COR-L47 (cell line): ENCODE measurements around the gene GALK1.
"Not testable (repeated sequence)": the region's sequence is repeated elsewhere in the genome, so short reads cannot be mapped to it uniquely, and the experiment has no call there.

Experiments used
- DNase-seq: peaks from one replicate; lab custom pipeline; 2025; lab: John Stamatoyannopoulos, UW

The GALK1 gene

DNA sequence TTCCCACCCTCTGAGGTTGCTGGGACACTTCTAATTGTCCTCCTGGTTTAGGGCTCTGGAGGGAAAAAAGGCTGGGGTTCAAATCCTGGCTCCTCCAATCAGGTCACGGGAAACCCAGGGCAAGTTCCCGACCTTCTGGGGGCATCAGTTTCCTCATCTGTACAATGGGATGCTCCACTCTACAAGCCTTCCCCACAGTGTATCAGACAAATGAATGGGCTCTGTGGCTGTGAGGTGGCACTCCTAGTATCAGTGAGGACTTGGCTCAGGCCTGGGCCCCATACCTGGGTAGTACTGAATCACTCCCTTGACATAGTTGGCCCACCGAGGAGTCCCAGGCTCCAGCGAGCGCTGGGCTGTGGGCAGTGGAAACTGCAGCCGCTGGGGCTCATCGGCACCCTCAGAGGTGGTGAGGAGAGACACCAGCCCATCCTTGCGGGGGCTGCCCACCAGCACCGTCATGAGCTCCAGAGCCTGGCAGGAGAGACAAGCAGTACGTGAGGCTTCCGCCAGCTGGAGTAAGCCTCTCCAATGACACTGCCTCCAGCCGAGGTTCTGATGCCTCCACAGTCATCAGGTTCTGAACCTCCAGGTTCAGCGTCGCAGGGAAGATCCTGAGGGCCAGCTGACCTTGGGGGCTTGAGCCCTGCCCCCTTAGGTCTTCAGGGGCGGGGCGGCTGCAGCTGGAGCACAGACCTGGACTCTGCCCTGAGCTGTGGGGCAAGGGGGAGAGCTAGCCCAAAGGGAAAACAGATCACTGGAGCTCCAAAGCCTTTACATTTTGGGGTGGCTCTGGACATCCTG, 1.2 kb downstream of the GALK1 start:
- no peak for DNase-seq

DNA sequence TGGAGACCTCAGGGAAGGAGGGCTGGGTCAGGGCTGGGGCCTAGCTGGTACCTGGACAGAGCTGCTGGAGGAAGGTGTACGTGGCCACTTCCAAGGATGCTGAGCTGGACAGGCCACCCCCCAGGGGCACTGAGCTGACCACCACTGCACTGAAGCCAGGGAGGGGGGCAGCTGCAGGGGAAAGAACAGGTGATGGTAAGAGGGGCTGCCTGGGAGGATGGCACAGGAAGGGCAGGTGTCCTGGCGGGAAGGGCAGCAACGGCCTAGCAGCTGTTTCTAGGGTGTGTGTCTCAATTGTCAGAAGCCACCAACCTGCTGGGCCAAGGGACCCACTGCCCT, 1.8 kb downstream of the GALK1 start:
- no peak for DNase-seq

DNA sequence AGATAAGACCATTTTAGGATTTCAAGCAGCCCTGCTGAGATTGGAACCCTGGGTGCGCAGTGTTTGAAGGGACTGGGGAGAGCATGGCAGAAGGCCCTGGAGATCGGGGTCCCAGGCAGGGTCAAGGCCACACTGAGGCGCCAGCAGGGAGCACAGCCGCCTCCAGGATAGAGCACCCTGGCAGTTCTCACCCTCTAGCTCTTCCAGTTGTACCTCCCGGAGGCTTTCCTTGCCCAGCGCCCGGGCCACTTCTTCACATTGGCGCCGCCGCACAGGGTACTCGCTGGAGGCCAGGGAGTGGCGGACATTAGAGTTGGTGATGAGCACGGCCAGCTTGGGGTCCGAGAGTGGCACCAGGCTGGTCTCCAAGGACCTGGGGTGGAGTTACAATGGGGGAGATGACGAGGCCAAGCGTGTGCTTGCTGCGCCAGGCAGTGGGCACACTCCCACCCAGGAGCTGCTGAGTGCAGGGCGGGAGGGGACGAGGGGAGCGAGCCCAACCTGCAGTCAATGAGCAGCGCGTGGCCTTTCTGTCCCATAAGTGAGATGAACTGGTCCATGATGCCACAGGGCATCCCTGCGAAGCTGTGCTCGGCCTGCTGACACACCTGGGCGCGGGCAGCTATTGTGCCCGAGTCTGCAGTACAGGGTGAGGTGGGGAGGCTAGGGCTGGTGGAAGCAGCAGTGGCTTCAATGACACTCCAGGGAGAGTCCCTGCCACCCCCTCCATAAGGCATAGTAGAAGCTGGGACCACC, 2.3 kb downstream of the GALK1 start:
- no peak for DNase-seq

DNA sequence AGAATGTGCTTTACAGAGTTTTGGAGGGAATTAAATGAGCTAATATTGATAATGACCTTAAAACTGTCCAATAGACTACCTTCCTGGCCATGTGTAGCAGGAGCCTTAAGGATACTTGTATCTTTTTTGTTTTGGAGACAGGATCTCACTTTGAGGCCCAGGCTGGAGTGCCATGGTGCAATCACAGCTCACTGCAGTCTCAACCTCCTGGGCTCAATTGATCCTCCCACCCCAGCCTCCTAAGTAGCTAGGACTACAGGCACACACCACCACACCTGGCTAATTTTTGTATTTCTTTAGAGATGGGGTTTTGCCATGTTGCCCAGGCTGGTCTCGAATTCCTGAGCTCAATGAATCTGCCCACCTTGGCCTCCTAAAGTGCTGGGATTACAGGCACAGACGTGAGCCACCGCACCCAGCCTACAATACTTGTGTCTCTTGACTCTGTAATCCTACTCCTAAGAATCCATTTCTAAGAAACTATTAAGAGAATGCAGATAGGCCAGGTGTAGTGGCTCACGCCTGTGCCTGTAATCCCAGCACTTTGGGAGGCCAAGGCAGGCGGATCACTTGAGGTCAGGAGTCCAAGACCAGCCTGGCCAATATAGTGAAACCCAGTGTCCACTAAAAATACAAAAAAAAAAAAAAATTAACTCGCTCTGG, 4.9 kb downstream of the GALK1 start:
- DNase-seq: not testable (repeated sequence)

- no peak for DNase-seq
Observed at GRCh38 chr17:75759457-75759856, 5.5 kb downstream of the GALK1 start.

- DNase-seq: no peak
Observed at GRCh38 chr17:75758131-75758905, 6.7 kb downstream of the GALK1 start.

DNA sequence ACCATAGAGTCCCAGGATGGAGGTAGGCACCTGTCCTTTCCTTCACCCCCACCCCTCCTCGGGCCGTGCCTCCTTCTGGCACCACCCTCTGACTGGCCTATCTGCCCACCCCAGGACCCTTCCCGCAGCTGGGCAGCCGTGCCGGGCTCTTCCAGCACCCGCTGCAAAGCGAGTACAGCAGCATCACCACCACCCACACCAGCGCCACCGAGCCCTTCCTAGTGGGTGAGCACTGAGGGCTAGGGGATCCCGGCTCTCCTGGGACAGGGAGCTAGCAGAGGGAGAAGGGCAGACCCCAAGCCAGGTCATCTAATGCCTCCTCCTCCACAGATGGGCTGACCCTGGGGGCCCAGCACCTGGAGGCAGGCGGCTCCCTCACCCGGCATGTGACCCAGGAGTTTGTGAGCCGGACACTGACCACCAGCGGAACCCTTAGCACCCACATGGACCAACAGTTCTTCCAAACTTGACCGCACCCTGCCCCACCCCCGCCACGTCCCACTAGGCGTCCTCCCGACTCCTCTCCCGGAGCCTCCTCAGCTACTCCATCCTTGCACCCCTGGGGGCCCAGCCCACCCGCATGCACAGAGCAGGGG, 7.8 kb downstream of the GALK1 start:
- DNase-seq: no peak

DNA sequence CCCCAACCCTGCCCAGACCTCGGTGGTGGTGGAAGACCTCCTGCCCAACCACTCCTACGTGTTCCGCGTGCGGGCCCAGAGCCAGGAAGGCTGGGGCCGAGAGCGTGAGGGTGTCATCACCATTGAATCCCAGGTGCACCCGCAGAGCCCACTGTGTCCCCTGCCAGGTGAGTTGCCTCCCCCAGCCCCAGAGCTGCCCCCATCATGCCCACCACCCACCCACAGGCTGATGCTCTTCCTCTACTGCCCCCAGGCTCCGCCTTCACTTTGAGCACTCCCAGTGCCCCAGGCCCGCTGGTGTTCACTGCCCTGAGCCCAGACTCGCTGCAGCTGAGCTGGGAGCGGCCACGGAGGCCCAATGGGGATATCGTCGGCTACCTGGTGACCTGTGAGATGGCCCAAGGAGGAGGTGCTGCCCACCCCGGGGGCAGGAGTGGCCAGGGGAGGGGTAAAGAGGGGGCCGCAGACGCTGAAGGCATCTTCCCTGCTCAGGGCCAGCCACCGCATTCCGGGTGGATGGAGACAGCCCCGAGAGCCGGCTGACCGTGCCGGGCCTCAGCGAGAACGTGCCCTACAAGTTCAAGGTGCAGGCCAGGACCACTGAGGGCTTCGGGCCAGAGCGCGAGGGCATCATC, 8.4 kb downstream of the GALK1 start:
- DNase-seq: no peak

GRCh38 chr17:75755990-75756389, 9.0 kb downstream of the GALK1 start:
- DNase-seq: no peak

GRCh38 chr17:75755205-75755901, 9.6 kb downstream of the GALK1 start:
- no peak for DNase-seq

- no peak for DNase-seq
Observed at GRCh38 chr17:75754378-75755204, 10.4 kb downstream of the GALK1 start.

DNA sequence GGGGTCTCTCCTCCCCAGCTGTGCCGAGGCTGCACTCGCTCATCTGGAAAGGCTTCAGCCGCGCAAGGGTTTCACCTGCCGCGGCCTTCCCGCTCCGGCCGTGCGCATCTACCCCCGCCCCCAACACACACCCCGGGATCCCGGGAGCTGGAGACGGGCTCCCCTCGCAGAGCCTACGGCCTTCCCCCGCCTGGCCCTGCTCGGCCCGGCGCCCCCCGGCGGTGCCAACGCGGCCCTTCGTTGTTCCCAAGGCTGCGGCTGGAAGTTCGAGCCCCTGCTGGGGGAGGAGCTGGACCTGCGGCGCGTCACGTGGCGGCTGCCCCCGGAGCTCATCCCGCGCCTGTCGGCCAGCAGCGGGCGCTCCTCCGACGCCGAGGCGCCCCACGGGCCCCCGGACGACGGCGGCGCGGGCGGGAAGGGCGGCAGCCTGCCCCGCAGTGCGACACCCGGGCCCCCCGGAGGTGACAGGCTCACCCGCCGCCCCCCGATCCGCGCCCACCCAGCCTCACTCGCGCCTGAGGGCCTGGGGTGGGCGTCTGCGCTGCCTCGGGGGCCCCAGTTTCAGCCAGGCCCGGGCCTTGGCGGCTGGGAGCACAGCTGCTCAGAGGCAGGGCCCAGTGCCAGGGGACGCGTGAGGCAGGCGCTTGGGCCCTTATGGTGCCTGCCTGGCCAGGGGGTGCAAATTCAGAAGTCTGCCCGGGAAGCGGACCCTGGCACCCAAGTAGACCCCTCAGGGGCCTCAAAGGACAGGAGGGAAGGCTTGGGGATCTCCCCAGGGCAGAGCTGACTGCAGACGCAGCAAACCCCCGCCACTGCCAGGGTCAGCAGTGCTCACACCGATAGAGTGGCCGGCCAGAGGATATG, 11.2 kb downstream of the GALK1 start:
- DNase-seq: no peak

GRCh38 chr17:75752802-75753513, 12.0 kb downstream of the GALK1 start:
- no peak for DNase-seq

- DNase-seq: no peak
Observed at GRCh38 chr17:75752405-75752709, 12.6 kb downstream of the GALK1 start.

DNA sequence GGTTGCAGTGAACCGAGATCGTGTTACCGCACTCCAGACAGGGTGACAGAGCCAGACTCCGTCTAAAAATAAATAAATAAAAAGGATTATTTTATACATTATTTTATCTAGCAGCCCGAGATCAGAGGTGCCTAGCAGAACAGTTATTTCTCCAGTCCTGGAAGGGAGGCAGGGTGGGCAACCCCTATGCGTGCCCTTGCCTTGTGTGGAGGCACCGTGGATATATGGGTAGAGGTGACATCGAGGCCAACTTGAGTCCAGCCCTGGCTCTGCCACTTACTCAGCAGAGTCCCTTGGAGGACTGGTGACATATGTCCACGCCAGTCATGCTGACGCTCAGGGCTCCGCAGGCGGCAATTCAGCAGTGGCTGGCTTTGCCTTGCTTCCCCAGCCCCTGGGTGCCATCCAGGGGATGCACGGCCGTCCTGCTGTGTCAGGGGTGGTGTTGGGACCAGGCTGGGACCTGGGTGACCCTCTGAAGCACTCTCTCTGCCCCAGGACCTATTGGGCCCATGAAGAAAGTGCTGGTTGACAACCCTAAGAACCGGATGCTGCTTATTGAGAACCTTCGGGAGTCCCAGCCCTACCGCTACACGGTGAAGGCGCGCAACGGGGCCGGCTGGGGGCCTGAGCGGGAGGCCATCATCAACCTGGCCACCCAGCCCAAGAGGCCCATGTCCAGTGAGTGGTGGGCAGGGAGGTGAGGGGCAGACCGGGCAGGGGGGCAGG, 13.2 kb downstream of the GALK1 start:
- no peak for DNase-seq

GRCh38 chr17:75750661-75751423, 14.2 kb downstream of the GALK1 start:
- DNase-seq: no peak
